Left lung (tissue), 10 donors: ENCODE data around the gene UNG. TPM values are rescaled to one million over a fixed set of nuclear protein-coding genes. Genes with fewer than 3 reads are reported as not detected.

Source experiments
- ATAC-seq: fragments of 200-7000 bp; cut with Tn5 transposase; one replicate; pipeline ENCODE4 v1.9.1; 2020; ENCODE audit warnings: moderate library complexity
- DNase-seq, 4 donors: peaks; one replicate each; pipeline ENCODE4 v3.0.0-alpha.2; 2013 to 2020
- H3K27ac ChIP-seq, 2 donors: fragments of 200-600 bp; sonication (generic) in 1 of 2; one replicate each; pipeline versions ENCODE4 v1.5.0 to v1.8.0; 2020 to 2021
- H3K27me3 ChIP-seq, 2 donors: fragments of 200-600 bp; sonication (generic) in 1 of 2; one replicate each; pipeline versions ENCODE4 v1.5.0 to v1.8.0; 2020 to 2021
- H3K36me3 ChIP-seq, 2 donors: fragments of 200-600 bp; sonication (generic) in 1 of 2; one replicate each; pipeline versions ENCODE4 v1.5.0 to v1.8.0; 2020 to 2021
- H3K4me1 ChIP-seq, 2 donors: fragments of 200-600 bp; one replicate each; pipeline ENCODE4 v1.8.0; 2021
- H3K4me3 ChIP-seq, 2 donors: fragments of 200-600 bp; sonication (generic) in 1 of 2; one replicate each; pipeline versions ENCODE4 v1.5.0 to v1.8.0; 2020 to 2021; ENCODE audit warnings: mild to moderate bottlenecking in 1 of 2
- H3K9me3 ChIP-seq, 2 donors: fragments of 200-600 bp; sonication (generic) in 1 of 2; one replicate each; pipeline versions ENCODE4 v1.5.0 to v1.8.0; 2020 to 2021
- CTCF ChIP-seq, 2 donors: fragments of 200-600 bp; sonication (generic) in 1 of 2; IDR thresholded peaks; one replicate each; pipeline versions ENCODE4 v1.5.0 to v1.8.0; 2021; ENCODE audit warnings: antibody characterized with exemption in 2 of 2
- intact Hi-C, 2 donors: fragments of 100-400 bp; cut with DNase I; formaldehyde crosslinking; loops; one replicate each; pipeline versions ENCODE4 v1.11.2 to v1.14.2; 2022
- polyA plus RNA-seq, 6 donors: library from polyadenylated mRNA; unstranded; fragments of 120-200 nt; gene quantifications; one replicate each; pipeline ENCODE4 v1.2.1, GENCODE V29; 2013; ENCODE audit not compliant: insufficient read length in 6 of 6
- total RNA-seq, 2 donors: library from RNA; stranded (reverse); fragmentation: NEBNext Ultra II Directional; extraction: Animal tissue kit (Norgen Biotek cat#: 25700); gene quantifications; one replicate each; pipeline ENCODE4 v1.2.1, GENCODE V29; 2021
- donor health status: DM: no; HTN: yes; CAD: no.
- donor health status: DM: no; HTN: no; CAD: no.

Gene UNG
- total and polyA plus RNA-seq, 8 donors: 22.4 to 55.7 (median 49.0) TPM

- Histone ChIP-seq H3K9me3 (no peaks in the 10 kb centered on the region), H3K4me1 (peaks cover 5 to 22% of the 10 kb centered on the region in 2 donors), H3K27ac (no peak overlapping the region), H3K27me3 (no peaks in the 10 kb centered on the region), H3K36me3 (no peaks in the 10 kb centered on the region), H3K4me3 (no peak overlapping the region)
- TF ChIP-seq CTCF (IDR thresholded peaks at IDR 0.05): no peak
- no peak for ATAC-seq
- intact Hi-C loops: loop anchor here in 1 of 2 donors (10.0 kb wide), 1 partner anchor 271 kb away; no protein-coding TSS in a partner anchor
- DNase-seq: no peak
These were observed 16.4 kb downstream of the UNG start for GRCh38 chr12:109113661-109114321.

- no peak for TF ChIP-seq CTCF (IDR thresholded peaks at IDR 0.05)
- intact Hi-C loops: loop anchor here in 1 of 2 donors (10.0 kb wide), 1 partner anchor 270 kb away; no protein-coding TSS in a partner anchor
- no peak for ATAC-seq
- no peak overlapping the region for H3K4me3 ChIP-seq
- H3K4me1 ChIP-seq: peaks cover 5 to 22% of the 10 kb centered on the region in 2 donors
- H3K9me3 ChIP-seq: no peaks in the 10 kb centered on the region
- H3K36me3 ChIP-seq: no peaks in the 10 kb centered on the region
- no peak for DNase-seq
- no peaks in the 10 kb centered on the region for H3K27me3 ChIP-seq
- no peak overlapping the region for H3K27ac ChIP-seq
These were observed 17.2 kb downstream of the UNG start for GRCh38 chr12:109114644-109115043.

GRCh38 chr12:109115404-109115757, 18.0 kb downstream of the UNG start:
- no peaks in the 10 kb centered on the region for H3K27me3 ChIP-seq
- peak overlapping the region in 1 of 2 donors; percentile 63 for H3K27ac ChIP-seq
- DNase-seq: no peak
- no peak for ATAC-seq
- TF ChIP-seq CTCF (IDR thresholded peaks at IDR 0.05): no peak
- intact Hi-C loops: loop anchor here in 1 of 2 donors (10.0 kb wide), 1 partner anchor 269 kb away; no protein-coding TSS in a partner anchor
- H3K4me1 ChIP-seq: peaks cover 5 to 22% of the 10 kb centered on the region in 2 donors
- H3K4me3 ChIP-seq: no peak overlapping the region
- no peaks in the 10 kb centered on the region for H3K36me3 ChIP-seq
- H3K9me3 ChIP-seq: no peaks in the 10 kb centered on the region

- no peaks in the 10 kb centered on the region for H3K27me3 ChIP-seq
- H3K4me3 ChIP-seq: no peak within 1 kb of the TSS
- peaks cover 5 to 22% of the 10 kb centered on the region in 2 donors for H3K4me1 ChIP-seq
- ATAC-seq: no peak
- no peak for TF ChIP-seq CTCF (IDR thresholded peaks at IDR 0.05)
- H3K36me3 ChIP-seq: no peaks in the 10 kb centered on the region
- no peaks in the 10 kb centered on the region for H3K9me3 ChIP-seq
- intact Hi-C loops: loop anchor here in 1 of 2 donors (10.0 kb wide), 1 partner anchor 269 kb away; no protein-coding TSS in a partner anchor
- H3K27ac ChIP-seq: peak within 1 kb of the TSS; percentile 44 to 63
- DNase-seq: peak in 1 of 4 donors; percentile 52
These were observed 18.6 kb downstream of the UNG start, which contains the start of gene ACACB for GRCh38 chr12:109115758-109116610. ACACB (plus strand) TSS chr12:109116587; CDS start chr12:109139406, 22,819 bp downstream.

GRCh38 chr12:109116611-109116949, 19.2 kb downstream of the UNG start:
- Histone ChIP-seq H3K27ac (peak overlapping the region in 1 of 2 donors; percentile 63), H3K27me3 (no peaks in the 10 kb centered on the region), H3K4me1 (peaks cover 5 to 22% of the 10 kb centered on the region in 2 donors), H3K9me3 (no peaks in the 10 kb centered on the region), H3K36me3 (no peaks in the 10 kb centered on the region), H3K4me3 (no peak overlapping the region)
- no peak for TF ChIP-seq CTCF (IDR thresholded peaks at IDR 0.05)
- ATAC-seq: no peak
- intact Hi-C loops: loop anchor here in 1 of 2 donors (10.0 kb wide), 1 partner anchor 268 kb away; no protein-coding TSS in a partner anchor
- DNase-seq: no peak
